Astrocyte of the cerebellum (primary cell): ENCODE measurements around the gene LBR.

Source experiments
- DNase-seq: peaks from one replicate; pipeline ENCODE4 v3.0.0-alpha.2; 2011; ENCODE audit warnings: low read depth
- H3K4me3 ChIP-seq: 2 replicates; pipeline ENCODE4 v1.5.1; 2011; ENCODE audit warnings: mild to moderate bottlenecking, low read depth, low read length, moderate library complexity
- in situ Hi-C: cut with HindIII; loops from 2 replicates; pipeline ENCODE4 v1.10.0; 2017; ENCODE audit warnings: low sequenced_read_pairs
- TF ChIP-seq, protein P1 (sequence below): IDR thresholded peaks from 2 replicates; pipeline ENCODE4 v1.5.1; 2012; ENCODE audit warnings: low read length, low read depth, moderate library complexity, mild to moderate bottlenecking; ENCODE audit errors: missing control alignments

Gene LBR

DNA sequence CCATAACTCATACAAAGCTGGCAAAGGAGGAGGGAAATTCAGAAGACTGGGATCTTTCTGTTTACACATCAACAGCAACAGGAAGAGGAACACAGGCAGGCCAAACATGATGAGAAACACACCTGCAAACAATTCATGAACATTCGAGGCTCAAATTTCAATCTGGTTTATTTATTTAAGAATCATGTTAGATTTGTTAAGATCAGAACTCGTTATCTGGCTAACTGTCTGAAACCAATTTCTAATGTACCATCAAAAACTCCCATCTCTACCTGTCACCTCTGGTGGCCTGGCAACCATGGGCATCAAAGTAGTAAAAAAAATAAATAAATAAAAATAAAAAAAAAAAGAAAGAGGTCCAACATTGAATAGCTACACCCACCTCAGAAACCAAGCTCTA lies 9.8 kb downstream of the LBR start:
- in situ Hi-C loops: no loop called here
- TF ChIP-seq, protein P1, sequence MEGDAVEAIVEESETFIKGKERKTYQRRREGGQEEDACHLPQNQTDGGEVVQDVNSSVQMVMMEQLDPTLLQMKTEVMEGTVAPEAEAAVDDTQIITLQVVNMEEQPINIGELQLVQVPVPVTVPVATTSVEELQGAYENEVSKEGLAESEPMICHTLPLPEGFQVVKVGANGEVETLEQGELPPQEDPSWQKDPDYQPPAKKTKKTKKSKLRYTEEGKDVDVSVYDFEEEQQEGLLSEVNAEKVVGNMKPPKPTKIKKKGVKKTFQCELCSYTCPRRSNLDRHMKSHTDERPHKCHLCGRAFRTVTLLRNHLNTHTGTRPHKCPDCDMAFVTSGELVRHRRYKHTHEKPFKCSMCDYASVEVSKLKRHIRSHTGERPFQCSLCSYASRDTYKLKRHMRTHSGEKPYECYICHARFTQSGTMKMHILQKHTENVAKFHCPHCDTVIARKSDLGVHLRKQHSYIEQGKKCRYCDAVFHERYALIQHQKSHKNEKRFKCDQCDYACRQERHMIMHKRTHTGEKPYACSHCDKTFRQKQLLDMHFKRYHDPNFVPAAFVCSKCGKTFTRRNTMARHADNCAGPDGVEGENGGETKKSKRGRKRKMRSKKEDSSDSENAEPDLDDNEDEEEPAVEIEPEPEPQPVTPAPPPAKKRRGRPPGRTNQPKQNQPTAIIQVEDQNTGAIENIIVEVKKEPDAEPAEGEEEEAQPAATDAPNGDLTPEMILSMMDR: no peak
- DNase-seq: no peak
- H3K4me3 ChIP-seq: no peak overlapping the region

- H3K4me3 ChIP-seq: no peak overlapping the region
- no peak for DNase-seq
- TF ChIP-seq, protein P1: no peak
- in situ Hi-C loops: no loop called here
These were observed 11.7 kb downstream of the LBR start for GRCh38 chr1:225415967-225416745.

GRCh38 chr1:225415307-225415706 lies 12.5 kb downstream of the LBR start:
- H3K4me3 ChIP-seq: no peak overlapping the region
- no peak for DNase-seq
- in situ Hi-C loops: no loop called here
- TF ChIP-seq, protein P1: no peak

DNA sequence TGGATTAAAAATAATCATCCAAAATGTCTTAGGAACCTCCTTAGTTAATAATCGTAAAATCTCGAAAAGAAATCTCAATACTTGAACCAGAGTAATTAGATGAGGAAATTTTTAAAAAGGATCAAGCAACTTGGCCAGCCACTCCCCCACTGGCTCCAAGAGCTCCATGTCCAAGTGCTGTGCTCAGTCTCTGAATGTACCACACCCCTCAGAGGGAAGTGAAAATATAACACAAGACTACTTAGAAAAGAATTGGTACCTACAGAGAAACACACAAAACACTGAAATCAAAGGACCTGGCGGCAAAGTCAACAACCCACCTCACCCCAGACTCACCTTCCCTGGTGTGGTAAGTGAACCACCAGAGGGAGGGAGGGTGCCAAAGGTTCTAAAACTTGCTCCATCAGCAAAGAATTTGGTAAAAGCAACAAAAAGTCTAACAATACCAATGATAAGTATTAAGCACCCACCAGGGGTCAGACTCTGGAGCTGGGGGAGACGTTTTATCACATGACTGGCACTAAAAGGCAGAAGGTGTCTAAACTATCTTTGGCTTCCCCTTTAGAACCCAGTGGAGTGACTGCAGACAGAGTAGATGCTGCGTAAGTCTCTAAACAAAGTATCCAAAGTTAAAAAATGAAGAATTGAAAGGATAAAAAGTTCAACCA lies 14.0 kb downstream of the LBR start:
- TF ChIP-seq, protein P1: no peak
- no peak for DNase-seq
- H3K4me3 ChIP-seq: no peak overlapping the region
- in situ Hi-C loops: no loop called here

DNA sequence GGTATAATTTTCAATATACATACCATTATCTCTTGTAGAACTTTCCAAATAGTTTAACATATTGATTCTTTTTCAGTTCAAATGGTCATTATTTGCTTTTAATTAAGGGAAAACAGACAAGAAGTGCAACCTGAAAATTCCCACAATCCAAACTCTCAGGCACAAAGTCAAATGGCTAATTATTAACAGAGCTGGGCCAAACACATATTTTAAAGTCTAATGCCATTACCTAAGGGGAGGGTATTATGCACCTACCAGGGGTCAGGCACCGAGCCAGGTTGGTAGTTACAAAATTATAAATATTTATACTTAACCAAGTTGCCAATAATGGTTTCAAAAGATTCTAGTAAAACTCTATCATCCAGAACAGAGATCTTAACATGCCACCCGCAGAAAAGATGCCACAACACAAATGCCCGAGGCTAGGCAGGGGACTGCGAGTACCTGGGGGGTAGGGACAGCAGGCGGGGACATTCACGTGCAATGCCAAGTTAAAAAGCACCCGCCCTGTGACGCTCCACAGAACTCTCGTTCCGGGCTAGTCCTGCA lies 15.0 kb downstream of the LBR start:
- no peak overlapping the region for H3K4me3 ChIP-seq
- TF ChIP-seq, protein P1: no peak
- in situ Hi-C loops: no loop called here
- DNase-seq: no peak

GRCh38 chr1:225412321-225412720 lies 15.5 kb downstream of the LBR start:
- DNase-seq: no peak
- in situ Hi-C loops: no loop called here
- no peak overlapping the region for H3K4me3 ChIP-seq
- TF ChIP-seq, protein P1: no peak
